Panc1 (cell line): ENCODE results near the gene BAD. TPM values are rescaled to one million over a fixed set of nuclear protein-coding genes. Genes with fewer than 3 reads are reported as not detected.

Source experiments
- ATAC-seq: fragments of 200-7000 bp; cut with Tn5 transposase; 2 replicates; pipeline ENCODE4 v1.9.1; 2020; ENCODE audit warnings: mild to moderate bottlenecking, moderate library complexity
- BruUV-seq: library from RNA; stranded (reverse); fragments of 400-500 nt; replicated peaks from 2 replicates; lab custom pipeline; 2021; lab: Mats Ljungman, UMichigan
- CTCF ChIA-PET: fragments of 300-600 bp; sonication (Branson Sonifier 250); formaldehyde crosslinking; loops from one replicate; lab custom pipeline; 2022; ENCODE audit warnings: antibody characterized with exemption; lab: Charles Lee
- POLR2A ChIA-PET: fragments of 300-600 bp; sonication (Branson Sonifier 250); formaldehyde crosslinking; loops from one replicate; lab custom pipeline; 2022; ENCODE audit warnings: antibody characterized with exemption; lab: Charles Lee
- DNase-seq: peaks from one replicate; pipeline ENCODE4 v3.0.0-alpha.2; 2010; ENCODE audit warnings: low read depth, low spot score
- H3K27ac ChIP-seq: 2 replicates; pipeline ENCODE4 v1.5.1; 2011; ENCODE audit warnings: mild to moderate bottlenecking, low read length, inconsistent platforms
- H3K27me3 ChIP-seq: fragments of 200-500 bp; sonication (Bioruptor generic); 2 replicates; pipeline ENCODE4 v1.6.0; 2014; ENCODE audit warnings: low read length, inconsistent platforms; ENCODE audit not compliant: control insufficient read depth, insufficient read depth
- H3K36me3 ChIP-seq: fragments of 200-500 bp; sonication (Bioruptor generic); 2 replicates; pipeline ENCODE4 v1.5.1; 2014; ENCODE audit warnings: inconsistent platforms, mild to moderate bottlenecking, low read length, moderate library complexity; ENCODE audit not compliant: control insufficient read depth, insufficient read depth
- H3K4me1 ChIP-seq: 2 replicates; pipeline ENCODE4 v1.5.1; 2011; ENCODE audit warnings: inconsistent platforms, mild to moderate bottlenecking, low read length, moderate library complexity; ENCODE audit not compliant: control insufficient read depth, insufficient read depth
- H3K4me3 ChIP-seq, 2 experiments: 2 replicates each; pipeline ENCODE4 v1.5.1; 2011 to 2012; ENCODE audit warnings: low read depth in 2 of 2, low read length in 2 of 2, mild to moderate bottlenecking in 2 of 2, inconsistent platforms in 1 of 2, moderate library complexity in 1 of 2
- H3K9me3 ChIP-seq: fragments of 200-500 bp; sonication (Bioruptor generic); 2 replicates; pipeline ENCODE4 v1.5.1; 2014; ENCODE audit warnings: low read depth, mild to moderate bottlenecking, inconsistent platforms, low read length, moderate library complexity; ENCODE audit not compliant: control insufficient read depth, insufficient read depth
- CTCF ChIP-seq: fragments of 450-650 bp; IDR thresholded peaks from 2 replicates; pipeline ENCODE4 v1.5.1; 2017; ENCODE audit warnings: mild to moderate bottlenecking
- POLR2AphosphoS5 ChIP-seq: IDR thresholded peaks from 2 replicates; pipeline ENCODE4 v1.6.1; 2012; ENCODE audit warnings: mild to moderate bottlenecking, low read depth, low read length, moderate library complexity
- REST ChIP-seq, 2 experiments: IDR thresholded peaks; 2 replicates each; pipeline ENCODE4 v1.6.1; 2011 to 2012; ENCODE audit warnings: low read depth in 2 of 2, control low read depth in 1 of 2, low read length in 1 of 2, mild to moderate bottlenecking in 1 of 2, moderate library complexity in 1 of 2; ENCODE audit not compliant: insufficient read depth in 1 of 2
- SIN3A ChIP-seq: IDR thresholded peaks from 2 replicates; pipeline ENCODE4 v1.6.1; 2012; ENCODE audit warnings: low read depth, mild to moderate bottlenecking, low read length, moderate library complexity, borderline replicate concordance; ENCODE audit not compliant: insufficient read depth
- TCF7L2 ChIP-seq: IDR thresholded peaks from 2 replicates; pipeline ENCODE4 v1.6.1; 2011; ENCODE audit warnings: mild to moderate bottlenecking, low read depth, low read length, inconsistent platforms
- in situ Hi-C: cut with HindIII; loops from 2 replicates; pipeline ENCODE4 v1.10.0; 2016; ENCODE audit warnings: low sequenced_read_pairs, low pct_unique_long_range_greater_than_20kb
- intact Hi-C: fragments of 100-400 bp; cut with micrococcal nuclease; formaldehyde crosslinking; loops from one replicate; pipeline ENCODE4 v1.10.0; 2022; ENCODE audit not compliant: unreplicated experiment
- total RNA-seq: library from RNA; stranded (reverse); gene quantifications from one replicate; pipeline ENCODE4 v1.2.1, GENCODE V29; 2021; ENCODE audit not compliant: unreplicated experiment

BAD gene
- total RNA-seq, 1 experiment from 2014 or later, result 77.7 TPM

GRCh38 chr11:64275031-64275800, 9.2 kb downstream of the BAD start:
- no peak overlapping the region for H3K27ac ChIP-seq
- H3K4me1 ChIP-seq, result no peaks in the 10 kb centered on the region
- CTCF ChIA-PET, result no interaction called here
- H3K9me3 ChIP-seq, result no peaks in the 10 kb centered on the region
- TF ChIP-seq SIN3A (no peak), CTCF (no peak), POLR2AphosphoS5 (no peak), REST (IDR thresholded peaks at IDR 0.05; ENCODE audit: insufficient read depth in 1 of 2, low read depth in 2 of 2, low read length in 1 of 2) (no peak), TCF7L2 (no peak)
- POLR2A ChIA-PET, result interaction anchor here (1.0 kb wide), 1 partner anchor 9 kb away, joined by 3 read pairs; the partner anchor contains the start of gene BAD
- ATAC-seq (no peak), DNase-seq (no peak)
- in situ Hi-C loops, result no loop called here
- no TSS peak for BruUV-seq
- H3K4me3 ChIP-seq, result no peak overlapping the region
- no peaks in the 10 kb centered on the region for H3K27me3 ChIP-seq
- no peaks in the 10 kb centered on the region; the same call in 1 of the 2 replicates for H3K36me3 ChIP-seq
- intact Hi-C loops, result no loop called here

GRCh38 chr11:64269540-64270220, 14.8 kb downstream of the BAD start:
- peaks cover 13% of the 10 kb centered on the region for H3K4me1 ChIP-seq
- TF ChIP-seq POLR2AphosphoS5 (peak; percentile 94), SIN3A (peak; percentile 89; the same call in 1 of the 2 replicates), TCF7L2 (peak; percentile 69), REST (IDR thresholded peaks at IDR 0.05; ENCODE audit: insufficient read depth in 1 of 2, low read depth in 2 of 2, low read length in 1 of 2) (no peak), CTCF (no peak)
- in situ Hi-C loops, result no loop called here
- ATAC-seq (peak; percentile 91), DNase-seq (peak; percentile 98)
- peak overlapping the region; percentile 98 for H3K27ac ChIP-seq
- intact Hi-C loops, result no loop called here
- no peaks in the 10 kb centered on the region; the same call in 1 of the 2 replicates for H3K36me3 ChIP-seq
- no peaks in the 10 kb centered on the region for H3K27me3 ChIP-seq
- no peaks in the 10 kb centered on the region for H3K9me3 ChIP-seq
- ChIA-PET CTCF (interaction anchor here (0.9 to 1.0 kb wide), 2 partner anchors 19 to 31 kb away, joined by 3 to 4 read pairs; partner anchors contain the start of gene PLCB3), POLR2A (interaction anchor here (0.6 to 1.0 kb wide), 5 partner anchors 17 to 274 kb away, joined by 3 to 6 read pairs (median 3); partner anchors contain the start of gene PRDX5)
- BruUV-seq, result no TSS peak
- H3K4me3 ChIP-seq, result peak overlapping the region; percentile 69 to 91
